OCI-LY1 (cell line): ENCODE results near the gene MEGF8.
A peak's percentile ranks its signal among the peaks of the same experiment; 100 is the strongest.

Experiments used
- H2AFZ ChIP-seq: fragments of 200-600 bp; sonication (generic), shearing (Covaris generic); 2 replicates; pipeline ENCODE4 v1.6.0; 2014; ENCODE audit warnings: antibody characterized with exemption, mild to moderate bottlenecking, low read length
- H3F3A ChIP-seq: fragments of 200-600 bp; sonication (generic), shearing (Covaris generic); 2 replicates; pipeline ENCODE4 v1.6.0; 2014; ENCODE audit warnings: mild to moderate bottlenecking, antibody characterized with exemption, low read length, moderate library complexity; ENCODE audit not compliant: insufficient read depth
- H3K27ac ChIP-seq: fragments of 200-600 bp; sonication (generic); 2 replicates; pipeline ENCODE4 v1.5.1; 2014; ENCODE audit warnings: low read length, mixed run types, mild to moderate bottlenecking, low read depth; ENCODE audit not compliant: poor library complexity, severe bottlenecking
- H3K27me3 ChIP-seq: fragments of 200-600 bp; sonication (generic); 2 replicates; pipeline ENCODE4 v1.6.0; 2014; ENCODE audit warnings: antibody characterized with exemption, mild to moderate bottlenecking, low read length, moderate library complexity; ENCODE audit not compliant: insufficient read depth
- H3K36me3 ChIP-seq: fragments of 200-600 bp; sonication (generic); 2 replicates; pipeline ENCODE4 v1.6.1; 2014; ENCODE audit warnings: mild to moderate bottlenecking, antibody characterized with exemption, low read length, moderate library complexity, mixed read lengths; ENCODE audit not compliant: insufficient read depth
- H3K4me1 ChIP-seq: fragments of 200-600 bp; sonication (generic); 2 replicates; pipeline ENCODE4 v1.5.1; 2014; ENCODE audit warnings: mild to moderate bottlenecking, low read length, moderate library complexity; ENCODE audit not compliant: insufficient read depth, severe bottlenecking
- H3K4me2 ChIP-seq: fragments of 200-600 bp; sonication (generic), shearing (Covaris generic); 2 replicates; pipeline ENCODE4 v1.6.1; 2014; ENCODE audit warnings: low read length
- H3K4me3 ChIP-seq: fragments of 200-600 bp; sonication (generic); 2 replicates; pipeline ENCODE4 v1.5.1; 2014; ENCODE audit warnings: low read length, low read depth, mild to moderate bottlenecking, mixed read lengths; ENCODE audit not compliant: poor library complexity, severe bottlenecking
- H3K79me2 ChIP-seq: fragments of 200-600 bp; shearing (Covaris generic); 2 replicates; pipeline ENCODE4 v1.6.1; 2016; ENCODE audit warnings: mixed run types, low read length, mixed read lengths; ENCODE audit not compliant: insufficient read depth
- H3K9ac ChIP-seq: fragments of 200-600 bp; sonication (generic), shearing (Covaris generic); 2 replicates; pipeline ENCODE4 v1.6.1; 2014; ENCODE audit warnings: mild to moderate bottlenecking, low read length, mixed read lengths
- H3K9me2 ChIP-seq: fragments of 200-600 bp; sonication (generic), shearing (Covaris generic); 2 replicates; pipeline ENCODE4 v1.6.1; 2014; ENCODE audit warnings: low read depth, mild to moderate bottlenecking, low read length, mixed read lengths
- H3K9me3 ChIP-seq: fragments of 200-600 bp; shearing (Covaris generic); 2 replicates; pipeline ENCODE4 v1.6.1; 2014; ENCODE audit warnings: low read length, mixed read lengths
- H4K20me1 ChIP-seq: fragments of 200-600 bp; sonication (generic), shearing (Covaris generic); 2 replicates; pipeline ENCODE4 v1.6.0; 2016; ENCODE audit warnings: mild to moderate bottlenecking, low read length; ENCODE audit not compliant: insufficient read depth
- EZH2 ChIP-seq: fragments of 200-600 bp; sonication (generic), shearing (Covaris generic); IDR thresholded peaks from 2 replicates; pipeline ENCODE4 v1.8.0; 2017; ENCODE audit warnings: borderline replicate concordance, mixed run types, mild to moderate bottlenecking, antibody characterized with exemption, low read length, moderate library complexity, mixed read lengths
- TF ChIP-seq, protein P1 (sequence below): fragments of 200-600 bp; sonication (generic), shearing (Covaris generic); IDR thresholded peaks from 2 replicates; pipeline ENCODE4 v1.5.1; 2017; ENCODE audit warnings: mild to moderate bottlenecking, antibody characterized with exemption, low read length, moderate library complexity, mixed read lengths

The MEGF8 gene

DNA sequence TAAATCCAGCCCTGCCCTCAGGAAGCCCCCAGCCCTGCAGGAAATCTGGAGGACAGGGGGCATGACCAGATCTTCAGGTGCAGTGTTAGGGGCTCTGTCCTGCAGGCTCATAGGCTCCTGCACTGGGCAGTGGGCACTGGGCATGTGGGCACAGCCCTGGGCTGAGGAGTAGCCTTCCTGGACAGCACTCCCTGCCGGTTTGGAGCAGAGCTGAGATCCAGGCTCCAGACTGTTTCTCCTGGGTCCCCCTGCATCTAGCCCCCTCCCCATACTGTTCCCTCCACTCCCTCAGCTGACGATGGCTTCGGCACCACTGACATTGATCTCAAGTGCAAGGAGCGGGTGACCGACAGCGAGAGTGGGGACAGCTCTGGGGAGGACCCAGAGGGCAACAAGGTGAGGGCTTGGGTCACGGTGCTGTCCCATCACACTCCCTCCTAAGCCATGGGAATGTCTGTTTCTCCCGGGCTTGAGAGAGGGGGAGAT is 35.8 kb upstream of the MEGF8 start:
- Histone ChIP-seq H3K4me3 (no peak overlapping the region), H3K27me3 (no peaks in the 10 kb centered on the region), H3K9me2 (no peaks in the 10 kb centered on the region), H3K79me2 (no peaks in the 10 kb centered on the region), H3K4me1 (peaks cover 16% of the 10 kb centered on the region), H3K27ac (no peak overlapping the region), H3K9ac (no peak overlapping the region), H3K9me3 (no peaks in the 10 kb centered on the region), H2AFZ (no peak overlapping the region), H3K36me3 (peaks cover 79% of the 10 kb centered on the region), H3K4me2 (no peak overlapping the region), H3F3A (no peaks in the 10 kb centered on the region), H4K20me1 (no peaks in the 10 kb centered on the region)
- TF ChIP-seq EZH2, result no peak
- TF ChIP-seq, protein P1, sequence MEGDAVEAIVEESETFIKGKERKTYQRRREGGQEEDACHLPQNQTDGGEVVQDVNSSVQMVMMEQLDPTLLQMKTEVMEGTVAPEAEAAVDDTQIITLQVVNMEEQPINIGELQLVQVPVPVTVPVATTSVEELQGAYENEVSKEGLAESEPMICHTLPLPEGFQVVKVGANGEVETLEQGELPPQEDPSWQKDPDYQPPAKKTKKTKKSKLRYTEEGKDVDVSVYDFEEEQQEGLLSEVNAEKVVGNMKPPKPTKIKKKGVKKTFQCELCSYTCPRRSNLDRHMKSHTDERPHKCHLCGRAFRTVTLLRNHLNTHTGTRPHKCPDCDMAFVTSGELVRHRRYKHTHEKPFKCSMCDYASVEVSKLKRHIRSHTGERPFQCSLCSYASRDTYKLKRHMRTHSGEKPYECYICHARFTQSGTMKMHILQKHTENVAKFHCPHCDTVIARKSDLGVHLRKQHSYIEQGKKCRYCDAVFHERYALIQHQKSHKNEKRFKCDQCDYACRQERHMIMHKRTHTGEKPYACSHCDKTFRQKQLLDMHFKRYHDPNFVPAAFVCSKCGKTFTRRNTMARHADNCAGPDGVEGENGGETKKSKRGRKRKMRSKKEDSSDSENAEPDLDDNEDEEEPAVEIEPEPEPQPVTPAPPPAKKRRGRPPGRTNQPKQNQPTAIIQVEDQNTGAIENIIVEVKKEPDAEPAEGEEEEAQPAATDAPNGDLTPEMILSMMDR, result no peak

DNA sequence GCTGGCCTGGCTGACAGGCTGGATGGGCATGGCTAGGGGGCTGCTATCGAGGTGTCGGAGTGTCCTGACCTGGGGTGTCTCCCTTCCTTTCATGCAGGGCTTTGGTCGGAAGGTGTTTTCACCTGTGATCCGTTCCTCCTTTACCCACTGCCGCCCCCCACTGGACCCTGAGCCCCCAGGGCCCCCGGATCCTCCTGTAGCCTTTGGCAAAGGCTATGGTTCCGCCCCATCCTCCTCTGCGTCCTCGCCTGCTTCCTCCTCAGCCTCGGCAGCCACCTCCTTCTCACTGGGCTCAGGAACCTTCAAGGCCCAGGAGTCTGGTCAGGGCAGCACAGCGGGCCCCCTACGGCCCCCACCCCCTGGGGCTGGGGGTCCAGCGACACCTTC is 35.3 kb upstream of the MEGF8 start:
- Histone ChIP-seq H3K79me2 (no peaks in the 10 kb centered on the region), H3K36me3 (peaks cover 82% of the 10 kb centered on the region), H3K27ac (no peak overlapping the region), H3F3A (no peaks in the 10 kb centered on the region), H3K4me1 (peaks cover 13% of the 10 kb centered on the region), H3K9ac (no peak overlapping the region), H3K9me3 (no peaks in the 10 kb centered on the region), H3K4me3 (no peak overlapping the region), H3K4me2 (no peak overlapping the region), H3K9me2 (no peaks in the 10 kb centered on the region), H3K27me3 (no peaks in the 10 kb centered on the region), H2AFZ (no peak overlapping the region), H4K20me1 (no peaks in the 10 kb centered on the region)
- TF ChIP-seq, protein P1, result no peak
- no peak for TF ChIP-seq EZH2

DNA sequence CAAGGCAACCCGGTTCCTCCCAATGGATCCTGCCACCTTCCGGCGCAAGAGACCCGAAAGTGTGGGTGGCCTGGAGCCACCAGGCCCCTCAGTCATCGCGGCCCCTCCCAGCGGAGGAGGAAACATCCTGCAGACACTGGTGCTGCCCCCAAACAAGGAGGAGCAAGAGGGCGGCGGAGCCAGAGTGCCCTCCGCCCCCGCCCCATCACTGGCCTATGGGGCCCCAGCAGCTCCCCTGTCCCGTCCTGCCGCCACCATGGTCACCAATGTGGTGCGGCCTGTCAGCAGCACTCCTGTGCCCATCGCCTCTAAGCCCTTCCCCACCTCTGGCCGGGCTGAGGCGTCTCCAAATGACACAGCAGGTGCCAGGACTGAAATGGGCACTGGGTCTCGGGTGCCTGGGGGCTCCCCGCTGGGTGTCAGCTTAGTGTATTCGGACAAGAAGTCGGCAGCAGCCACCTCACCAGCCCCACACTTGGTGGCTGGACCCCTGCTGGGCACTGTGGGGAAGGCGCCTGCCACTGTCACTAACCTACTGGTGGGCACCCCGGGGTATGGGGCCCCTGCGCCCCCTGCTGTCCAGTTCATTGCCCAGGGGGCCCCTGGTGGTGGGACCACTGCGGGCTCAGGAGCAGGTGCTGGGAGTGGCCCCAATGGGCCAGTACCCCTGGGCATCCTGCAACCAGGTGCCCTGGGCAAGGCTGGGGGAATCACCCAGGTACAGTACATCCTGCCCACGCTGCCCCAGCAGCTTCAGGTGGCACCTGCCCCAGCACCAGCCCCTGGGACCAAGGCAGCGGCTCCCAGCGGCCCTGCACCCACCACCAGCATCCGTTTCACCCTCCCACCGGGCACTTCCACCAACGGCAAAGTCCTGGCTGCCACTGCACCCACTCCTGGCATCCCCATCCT is 34.7 kb upstream of the MEGF8 start:
- Histone ChIP-seq H2AFZ (no peak overlapping the region), H3K4me2 (no peak overlapping the region), H3K9me2 (no peaks in the 10 kb centered on the region), H3K36me3 (peaks cover 86% of the 10 kb centered on the region), H3K27me3 (no peaks in the 10 kb centered on the region), H3K4me3 (no peak overlapping the region), H3F3A (no peaks in the 10 kb centered on the region), H3K4me1 (peaks cover 6% of the 10 kb centered on the region), H3K9me3 (no peaks in the 10 kb centered on the region), H4K20me1 (no peaks in the 10 kb centered on the region), H3K9ac (no peak overlapping the region), H3K27ac (no peak overlapping the region), H3K79me2 (no peaks in the 10 kb centered on the region)
- no peak for TF ChIP-seq EZH2
- TF ChIP-seq, protein P1, result peak; percentile 75
